GM18858 (cell line): ENCODE data around the gene EFNA2.
A peak's percentile ranks its signal among the peaks of the same experiment; 100 is the strongest.

Source experiments
- ATAC-seq: cut with Tn5 transposase; IDR thresholded peaks from one replicate; pipeline ENCODE4 v1.9.1; 2021; ENCODE audit not compliant: unreplicated experiment

EFNA2 gene

GRCh38 chr19:1259876-1260748 lies 25.6 kb upstream of the EFNA2 start:
- peak; percentile 2 for ATAC-seq

- ATAC-seq = peak; percentile 26
Measured at GRCh38 chr19:1260749-1261537, 24.7 kb upstream of the EFNA2 start.

- no peak for ATAC-seq
Measured at GRCh38 chr19:1261538-1261797, 24.2 kb upstream of the EFNA2 start.

- no peak for ATAC-seq
Measured at GRCh38 chr19:1261798-1262622, 23.7 kb upstream of the EFNA2 start.

GRCh38 chr19:1262623-1263123 lies 23.0 kb upstream of the EFNA2 start:
- no peak for ATAC-seq

GRCh38 chr19:1263188-1263587 lies 22.5 kb upstream of the EFNA2 start:
- ATAC-seq = no peak

GRCh38 chr19:1264801-1265614 lies 20.7 kb upstream of the EFNA2 start:
- no peak for ATAC-seq

GRCh38 chr19:1265615-1266128 lies 20.0 kb upstream of the EFNA2 start:
- ATAC-seq = no peak

GRCh38 chr19:1266129-1266915 lies 19.4 kb upstream of the EFNA2 start:
- peak; percentile 27 for ATAC-seq

- peak; percentile 12 for ATAC-seq
Measured at GRCh38 chr19:1266916-1267476, 18.7 kb upstream of the EFNA2 start.

GRCh38 chr19:1267477-1268225 lies 18.0 kb upstream of the EFNA2 start:
- ATAC-seq = no peak

- ATAC-seq = no peak
Measured at GRCh38 chr19:1268226-1269064, 17.2 kb upstream of the EFNA2 start.

- peak; percentile 22 for ATAC-seq
Measured at GRCh38 chr19:1269065-1269477, 16.6 kb upstream of the EFNA2 start, which contains the start of gene CIRBP. TSS of gene CIRBP (plus strand) at chr19:1269332. CDS start at chr19:1270934, 1,602 bp downstream.

GRCh38 chr19:1269478-1270212 lies 16.0 kb upstream of the EFNA2 start:
- peak; percentile 13 for ATAC-seq

- no peak for ATAC-seq
Measured at GRCh38 chr19:1270213-1270853, 15.3 kb upstream of the EFNA2 start.

- ATAC-seq = no peak
Measured at GRCh38 chr19:1270854-1271527, 14.7 kb upstream of the EFNA2 start.
